GM12878 (cell line): ENCODE measurements around the gene FBXO17. TPM values are rescaled to one million over a fixed set of nuclear protein-coding genes. Genes with fewer than 3 reads are reported as not detected.
A peak's percentile ranks its signal among the peaks of the same experiment; 100 is the strongest.

Experiments
- ATAC-seq: fragments of 200-7000 bp; cut with Tn5 transposase; 3 replicates; pipeline ENCODE4 v1.9.1; 2020; ENCODE audit warnings: mild to moderate bottlenecking, moderate library complexity
- BruUV-seq: library from RNA; stranded (reverse); fragments of 400-500 nt; replicated peaks from 2 replicates; lab custom pipeline; 2021; lab: Mats Ljungman, UMichigan
- CTCF ChIA-PET: fragments of 300-600 bp; sonication (Branson Sonifier 250); formaldehyde crosslinking; extraction: SDS; loops from one replicate; lab custom pipeline; 2021; ENCODE audit warnings: inconsistent platforms; lab: Yijun Ruan, JAX
- POLR2A ChIA-PET: fragments of 350-600 bp; formaldehyde crosslinking; extraction: SDS; loops from one replicate; lab custom pipeline; 2021; ENCODE audit warnings: inconsistent platforms; lab: Charles Lee
- RAD21 ChIA-PET: fragments of 300-600 bp; sonication (Branson Sonifier 250); formaldehyde crosslinking; loops from one replicate; lab custom pipeline; 2023; ENCODE audit warnings: antibody characterized with exemption; ENCODE audit not compliant: unreplicated experiment; lab: Charles Lee
- SMC1A ChIA-PET: fragments of 300-600 bp; sonication (Branson Sonifier 250); formaldehyde crosslinking; loops from one replicate; lab custom pipeline; 2023; ENCODE audit not compliant: unreplicated experiment, uncharacterized antibody; lab: Charles Lee
- DNase-seq: peaks from one replicate; pipeline ENCODE4 v3.0.0-alpha.2; 2011; ENCODE audit warnings: low read depth, low spot score
- FAIRE-seq: peaks from 3 replicates; lab custom pipeline; 2011; peaks lifted over from hg19 to GRCh38; lab: Jason Lieb, UNC
- H2AFZ ChIP-seq: 2 replicates; pipeline ENCODE4 v1.6.0; 2011; ENCODE audit warnings: low read depth, low read length, control low read depth; ENCODE audit not compliant: control insufficient read depth
- H3K27ac ChIP-seq: 2 replicates; pipeline ENCODE4 v1.5.1; 2011; ENCODE audit warnings: control low read depth; ENCODE audit not compliant: control insufficient read depth, insufficient read depth
- H3K27me3 ChIP-seq, 2 experiments: replicated peaks in 1 of 2; 2 replicates each; pipeline versions ENCODE4 v1.6.0 to v1.6.1; 2011; ENCODE audit warnings: low read length in 1 of 2; ENCODE audit not compliant: control insufficient read depth in 2 of 2, insufficient read depth in 2 of 2
- H3K36me3 ChIP-seq, 2 experiments: 2 replicates each; pipeline ENCODE4 v1.5.1; 2011; ENCODE audit warnings: low read length in 1 of 2; ENCODE audit not compliant: control insufficient read depth in 2 of 2, insufficient read depth in 2 of 2
- H3K4me1 ChIP-seq: 2 replicates; pipeline ENCODE4 v1.6.1; 2011; ENCODE audit warnings: mild to moderate bottlenecking, low read length, moderate library complexity, mixed read lengths; ENCODE audit not compliant: control insufficient read depth, insufficient read depth
- H3K4me2 ChIP-seq: 2 replicates; pipeline ENCODE4 v1.6.0; 2011; ENCODE audit warnings: control low read depth; ENCODE audit not compliant: control insufficient read depth, insufficient read depth
- H3K4me3 ChIP-seq: fragments of 200-600 bp; sonication (generic); 2 replicates; pipeline ENCODE4 v1.5.1; 2016
- H3K79me2 ChIP-seq: 2 replicates; pipeline ENCODE4 v1.6.0; 2011; ENCODE audit warnings: low read length; ENCODE audit not compliant: control insufficient read depth, insufficient read depth
- H3K9ac ChIP-seq: 2 replicates; pipeline ENCODE4 v1.8.0; 2011; ENCODE audit warnings: low read length, control low read depth, mixed read lengths; ENCODE audit not compliant: control insufficient read depth, insufficient read depth
- H3K9me3 ChIP-seq: replicated peaks from 3 replicates; pipeline ENCODE4 v1.5.1; 2011; ENCODE audit warnings: mild to moderate bottlenecking, low read length; ENCODE audit not compliant: control insufficient read depth, insufficient read depth
- H4K20me1 ChIP-seq: 2 replicates; pipeline ENCODE4 v1.6.0; 2011; ENCODE audit not compliant: control insufficient read depth, insufficient read depth
- BACH1 ChIP-seq: fragments of 450-650 bp; IDR thresholded peaks from 2 replicates; pipeline ENCODE4 v1.6.1; 2017; ENCODE audit warnings: mild to moderate bottlenecking, borderline replicate concordance
- HCFC1 ChIP-seq: fragments of 150-350 bp; IDR thresholded peaks from 2 replicates; pipeline ENCODE4 v1.6.1; 2014; ENCODE audit warnings: low read length
- IKZF2 ChIP-seq, 2 experiments: fragments of 450-650 bp; IDR thresholded peaks; 2 replicates each; pipeline ENCODE4 v1.6.1; 2017; ENCODE audit warnings: mild to moderate bottlenecking in 2 of 2, moderate library complexity in 2 of 2
- KAT2A ChIP-seq: conservative IDR thresholded peaks from 2 replicates; pipeline ENCODE4 v1.6.1; 2011; ENCODE audit warnings: low read depth, low read length; ENCODE audit not compliant: control insufficient read depth
- POLR2A ChIP-seq: IDR thresholded peaks from 2 replicates; pipeline ENCODE4 v1.6.1; 2011; ENCODE audit warnings: low read depth, mild to moderate bottlenecking, low read length
- SREBF2 ChIP-seq: IDR thresholded peaks from 2 replicates; pipeline ENCODE4 v1.6.1; 2012; ENCODE audit warnings: mild to moderate bottlenecking, low read length
- SUPT20H ChIP-seq: IDR thresholded peaks from 2 replicates; pipeline ENCODE4 v1.6.1; 2011; ENCODE audit warnings: low read depth, mild to moderate bottlenecking, low read length, moderate library complexity, borderline replicate concordance; ENCODE audit not compliant: control insufficient read depth
- SUZ12 ChIP-seq: fragments of 200-600 bp; sonication (generic); IDR thresholded peaks from one replicate; pipeline ENCODE4 v1.6.1; 2018; ENCODE audit warnings: antibody characterized with exemption, mild to moderate bottlenecking; ENCODE audit not compliant: unreplicated experiment
- ZNF384 ChIP-seq: IDR thresholded peaks from 2 replicates; pipeline ENCODE4 v1.6.1; 2012; ENCODE audit warnings: low read depth, mild to moderate bottlenecking, low read length, improper control_type of control experiment, borderline replicate concordance
- WGBS: methylation state at CpG from one replicate; pipeline ENCODE4 v1.1.6; 2016; ENCODE audit warnings: low lambda C conversion rate; ENCODE audit not compliant: insufficient replicate concordance, insufficient coverage; ENCODE audit errors: missing lambda C conversion rate; 5-methylcytosine and 5-hydroxymethylcytosine counted together
- in situ Hi-C: fragments of 300-500 bp; cut with MboI; formaldehyde crosslinking; loops from 9 replicates; pipeline ENCODE4 v1.14.3; 2018; ENCODE audit warnings: mixed read lengths
- intact Hi-C: fragments of 100-400 bp; cut with micrococcal nuclease; formaldehyde crosslinking; loops from one replicate; pipeline ENCODE4 v1.14.2; 2022; ENCODE audit not compliant: unreplicated experiment
- polyA plus RNA-seq, 11 experiments: library from polyadenylated mRNA; depleted of rRNA in 4 of 11; unstranded in 6 of 11; stranded (reverse) in 5 of 11; fragments of >200 nt; fragmentation: Nextera tagmentation in 4 of 11; fragmentation: Illumina TruSeq in 1 of 11; extraction: Ambion mirVana in 4 of 11; extraction: Trizol in 1 of 11; gene quantifications; 1 replicate in 1 of 11; 2 replicates in 10 of 11; pipeline versions ENCODE4 v1.2.1 to v1.2.3, GENCODE V29; 2011 to 2016; ENCODE audit warnings: inconsistent platforms in 2 of 11, missing spikeins in 2 of 11, low read depth in 1 of 11
- total RNA-seq, 4 experiments: library from RNA; depleted of rRNA in 3 of 4; stranded (reverse); fragments of >200 nt in 3 of 4; fragmentation: Illumina TruSeq in 1 of 4; extraction: Trizol in 1 of 4; gene quantifications; 2 replicates each; pipeline versions ENCODE4 v1.2.1 to v1.2.3, GENCODE V29; 2013 to 2021
- TF ChIP-seq, protein P1 (sequence below): fragments of 450-650 bp; IDR thresholded peaks from 2 replicates; pipeline ENCODE4 v1.6.1; 2017; ENCODE audit warnings: low read depth, mild to moderate bottlenecking, moderate library complexity

The FBXO17 gene
- total and polyA plus RNA-seq, 10 of the 15 experiments (the other 5 are each of a cell fraction or from before 2014, with no cell fraction given) = 2.2 to 11.1 (median 5.3) TPM

DNA sequence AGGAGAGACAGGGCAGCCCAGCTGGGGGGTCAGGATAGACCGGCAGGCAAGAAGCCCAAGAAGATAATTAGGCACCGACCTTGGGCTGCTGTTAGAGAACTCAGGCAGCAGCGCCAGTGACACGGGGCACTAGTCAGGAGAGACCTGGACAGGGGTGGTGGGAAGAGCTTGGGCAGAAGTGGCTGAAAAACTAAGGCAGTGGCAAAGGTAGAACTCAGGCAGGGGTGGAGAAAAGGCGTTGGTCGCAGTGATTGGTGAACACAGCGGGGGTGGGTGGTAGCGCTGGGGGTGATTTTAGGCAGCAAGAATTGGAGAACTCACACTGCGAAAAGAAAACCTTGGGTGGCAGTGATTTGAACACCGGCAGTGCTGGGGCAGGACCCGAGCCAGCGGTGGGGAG lies 67.9 kb downstream of the FBXO17 start (continued):
- TF ChIP-seq SUPT20H (no peak), POLR2A (no peak), BACH1 (no peak), SUZ12 (no peak), KAT2A (no peak)

- ATAC-seq (no peak), DNase-seq (no peak), FAIRE-seq (no peak)
- Histone ChIP-seq H3K9me3 (no peaks in the 10 kb centered on the region), H3K27ac (no peak overlapping the region), H3K36me3 (peaks cover 7 to 12% of the 10 kb centered on the region in 2 experiments), H3K27me3 (no peaks in the 10 kb centered on the region), H3K79me2 (peaks cover 3% of the 10 kb centered on the region; the same call in 1 of the 2 replicates), H3K4me3 (no peak overlapping the region), H3K9ac (no peak overlapping the region), H2AFZ (no peak overlapping the region), H3K4me1 (no peaks in the 10 kb centered on the region), H4K20me1 (no peaks in the 10 kb centered on the region), H3K4me2 (no peak overlapping the region)
- 97% methylated on average over 28 of the region's 29 CpGs for WGBS
- ChIA-PET RAD21 (no interaction called here), CTCF (interaction anchor here (1.0 kb wide), 2 partner anchors 22 to 23 kb away, joined by 3 to 5 read pairs; partner anchors contain the start of genes MRPS12 and SARS2), POLR2A (no interaction called here), SMC1A (no interaction called here)
- TF ChIP-seq POLR2A = peak; percentile 24; the same call in 1 of the 2 replicates
- no peak for TF ChIP-seq ZNF384
- intact Hi-C loops = no loop called here
- in situ Hi-C loops = no loop called here
- no TSS peak for BruUV-seq
Measured at GRCh38 chr19:38907227-38907626, 68.3 kb downstream of the FBXO17 start.

- FAIRE-seq (no peak), DNase-seq (no peak), ATAC-seq (no peak)
- POLR2A ChIA-PET = no interaction called here
- Histone ChIP-seq H3K4me3 (no peak overlapping the region), H3K36me3 (peaks cover 7 to 12% of the 10 kb centered on the region in 2 experiments), H3K4me2 (no peak overlapping the region), H3K4me1 (no peaks in the 10 kb centered on the region), H3K79me2 (peaks cover 14% of the 10 kb centered on the region), H3K9me3 (no peaks in the 10 kb centered on the region; the same call in 2 of the 3 replicates), H4K20me1 (no peaks in the 10 kb centered on the region), H3K9ac (no peak overlapping the region), H3K27ac (no peak overlapping the region), H2AFZ (no peak overlapping the region), H3K27me3 (no peaks in the 10 kb centered on the region)
- no TSS peak for BruUV-seq
- SMC1A ChIA-PET = no interaction called here
- no peak for TF ChIP-seq SREBF2
- TF ChIP-seq HCFC1 = no peak
- TF ChIP-seq, protein P1, sequence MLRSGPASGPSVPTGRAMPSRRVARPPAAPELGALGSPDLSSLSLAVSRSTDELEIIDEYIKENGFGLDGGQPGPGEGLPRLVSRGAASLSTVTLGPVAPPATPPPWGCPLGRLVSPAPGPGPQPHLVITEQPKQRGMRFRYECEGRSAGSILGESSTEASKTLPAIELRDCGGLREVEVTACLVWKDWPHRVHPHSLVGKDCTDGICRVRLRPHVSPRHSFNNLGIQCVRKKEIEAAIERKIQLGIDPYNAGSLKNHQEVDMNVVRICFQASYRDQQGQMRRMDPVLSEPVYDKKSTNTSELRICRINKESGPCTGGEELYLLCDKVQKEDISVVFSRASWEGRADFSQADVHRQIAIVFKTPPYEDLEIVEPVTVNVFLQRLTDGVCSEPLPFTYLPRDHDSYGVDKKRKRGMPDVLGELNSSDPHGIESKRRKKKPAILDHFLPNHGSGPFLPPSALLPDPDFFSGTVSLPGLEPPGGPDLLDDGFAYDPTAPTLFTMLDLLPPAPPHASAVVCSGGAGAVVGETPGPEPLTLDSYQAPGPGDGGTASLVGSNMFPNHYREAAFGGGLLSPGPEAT = no peak
- TF ChIP-seq IKZF2 (IDR thresholded peaks at IDR 0.05) = no peak
- RAD21 ChIA-PET = no interaction called here
- CTCF ChIA-PET = interaction anchor here (1.3 kb wide), 1 partner anchor 25 kb away, joined by 4 read pairs; the partner anchor contains the start of genes MRPS12 and SARS2
- WGBS = 98% methylated on average over 4 of the region's 4 CpGs
- in situ Hi-C loops = no loop called here
- intact Hi-C loops = no loop called here
Measured at GRCh38 chr19:38905620-38906019, 69.9 kb downstream of the FBXO17 start.
